Activated T-helper 1 cell treated with Interleukin-2 at 50 U/mL for 16 hours (primary cell): ENCODE measurements around the gene CD52.
A peak's percentile ranks its signal among the peaks of the same experiment; 100 is the strongest.

Experiments
- DNase-seq: peaks from one replicate; pipeline ENCODE4 v3.0.0-alpha.2; 2020; ENCODE audit warnings: low read depth

Gene CD52, protein sequence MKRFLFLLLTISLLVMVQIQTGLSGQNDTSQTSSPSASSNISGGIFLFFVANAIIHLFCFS

DNA sequence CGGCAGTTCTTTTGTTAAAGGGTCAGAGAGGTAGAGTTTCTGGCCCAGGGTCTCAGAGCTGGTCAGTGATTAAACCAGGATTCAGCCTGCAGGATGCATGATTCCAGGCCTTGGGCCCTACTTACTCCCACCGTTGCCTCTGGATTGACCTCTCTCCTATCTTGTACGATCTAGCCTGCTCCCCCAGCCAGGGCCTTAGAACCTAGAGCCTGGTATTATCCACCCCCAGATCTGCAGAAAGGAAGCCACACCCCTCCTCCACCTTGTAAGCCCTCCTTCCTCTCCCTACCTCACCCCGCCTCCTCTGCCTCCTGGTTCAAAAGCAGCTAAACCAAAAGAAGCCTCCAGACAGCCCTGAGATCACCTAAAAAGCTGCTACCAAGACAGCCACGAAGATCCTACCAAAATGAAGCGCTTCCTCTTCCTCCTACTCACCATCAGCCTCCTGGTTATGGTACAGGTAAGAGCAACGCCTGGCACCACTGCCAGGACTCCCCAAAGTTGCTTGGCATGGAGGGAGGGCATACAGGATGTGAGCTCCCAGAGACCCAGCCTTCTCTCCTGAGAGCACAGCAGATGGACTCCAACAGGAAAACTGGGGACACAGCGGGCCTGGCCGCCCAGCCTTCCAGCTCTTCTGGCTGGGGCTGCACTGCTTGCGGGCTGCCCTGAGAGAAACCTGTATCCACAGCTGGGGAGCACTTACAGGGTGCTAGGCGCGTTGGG is at the start of gene CD52:
TSS of gene CD52 (plus strand) at position 347 of the 726 bp plus-strand sequence. CDS start at position 407, 60 bp downstream.
- peak; percentile 65 for DNase-seq

DNA sequence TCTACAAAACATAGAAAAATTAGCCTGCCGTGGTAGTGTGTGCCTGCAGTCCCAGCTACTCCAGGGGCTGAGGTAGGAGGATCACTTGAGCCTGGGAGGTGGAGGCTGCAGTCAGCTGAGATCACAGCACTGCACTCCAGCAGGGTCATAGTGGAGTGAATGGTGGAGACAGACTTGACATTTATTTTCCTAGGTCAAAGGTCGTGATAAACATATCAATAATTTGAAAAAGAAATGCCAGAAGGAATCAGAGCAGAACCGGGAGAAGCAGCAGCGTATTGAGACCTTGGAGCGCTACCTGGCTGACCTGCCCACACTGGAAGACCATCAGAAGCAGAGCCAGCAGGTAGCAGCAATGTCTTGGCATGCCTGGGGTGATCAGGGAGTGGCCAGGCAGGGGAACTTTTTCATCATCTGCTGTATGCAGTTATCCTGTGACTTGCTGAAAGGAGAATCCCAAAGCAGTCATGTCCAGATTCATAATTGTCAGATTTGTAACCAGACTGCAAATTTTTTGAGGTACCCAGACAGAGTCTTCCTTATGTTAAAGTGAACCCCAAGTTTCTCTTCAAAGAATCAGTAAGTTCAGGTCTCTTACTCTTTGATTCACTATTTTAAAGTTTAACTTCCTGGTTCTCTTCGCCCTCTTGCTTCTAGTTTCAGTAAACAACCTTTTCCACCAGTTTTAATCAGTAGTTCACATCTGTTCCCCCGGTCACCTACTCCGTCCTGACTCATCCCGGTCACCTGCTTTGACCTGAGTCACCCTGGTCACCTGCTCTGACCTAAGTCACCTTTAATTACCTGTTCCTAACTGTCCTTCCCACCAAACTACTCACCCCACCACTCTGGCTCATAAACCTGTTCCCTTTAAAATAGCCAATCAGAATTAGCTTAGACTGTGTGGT is 49.2 kb upstream of the CD52 start:
- no peak for DNase-seq

DNA sequence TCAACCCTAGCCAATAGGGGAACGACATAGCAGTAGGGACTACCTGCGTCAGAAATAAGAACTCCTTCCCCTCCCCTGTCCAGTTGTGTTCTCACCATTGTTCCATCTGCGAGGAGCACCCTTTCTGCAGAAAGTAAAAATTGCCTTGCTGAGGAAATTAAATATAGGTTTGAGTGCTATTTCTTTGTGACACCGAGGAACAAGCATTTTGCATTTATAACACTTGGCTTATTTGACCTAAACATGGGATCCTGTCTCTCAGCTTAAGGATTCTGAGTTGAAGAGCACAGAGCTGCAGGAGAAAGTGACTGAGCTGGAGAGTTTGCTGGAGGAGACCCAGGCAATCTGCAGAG is 48.6 kb upstream of the CD52 start:
- no peak for DNase-seq

DNA sequence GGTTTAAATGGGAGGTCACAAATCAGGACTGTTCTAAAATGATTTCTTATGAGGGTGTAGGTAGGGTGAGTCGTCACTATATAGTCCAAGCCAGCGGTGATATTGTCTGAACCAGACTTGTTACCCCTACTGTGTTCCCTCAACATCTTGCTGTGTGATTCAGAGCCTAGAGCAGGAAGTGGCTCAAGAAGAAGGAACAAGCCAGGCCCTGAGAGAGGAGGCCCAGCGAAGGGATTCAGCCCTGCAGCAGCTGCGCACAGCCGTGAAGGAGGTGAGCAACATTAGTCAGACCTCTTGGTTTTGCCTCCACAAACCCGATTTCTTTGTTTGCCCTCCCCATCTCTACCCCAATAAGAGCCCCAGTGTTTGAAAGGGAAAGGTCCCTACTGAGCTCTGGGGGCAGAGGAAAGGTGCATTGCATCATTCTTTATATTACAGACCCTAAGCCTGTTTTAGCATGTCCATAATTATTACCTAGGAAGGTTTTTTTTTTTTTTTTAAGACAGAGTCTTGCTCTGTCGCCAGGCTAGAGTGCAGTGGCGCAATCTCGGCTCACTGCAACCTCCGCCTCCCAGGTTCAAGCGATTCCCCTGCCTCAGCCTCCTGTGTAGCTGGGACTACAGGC is 42.8 kb upstream of the CD52 start:
- DNase-seq: no peak

DNA sequence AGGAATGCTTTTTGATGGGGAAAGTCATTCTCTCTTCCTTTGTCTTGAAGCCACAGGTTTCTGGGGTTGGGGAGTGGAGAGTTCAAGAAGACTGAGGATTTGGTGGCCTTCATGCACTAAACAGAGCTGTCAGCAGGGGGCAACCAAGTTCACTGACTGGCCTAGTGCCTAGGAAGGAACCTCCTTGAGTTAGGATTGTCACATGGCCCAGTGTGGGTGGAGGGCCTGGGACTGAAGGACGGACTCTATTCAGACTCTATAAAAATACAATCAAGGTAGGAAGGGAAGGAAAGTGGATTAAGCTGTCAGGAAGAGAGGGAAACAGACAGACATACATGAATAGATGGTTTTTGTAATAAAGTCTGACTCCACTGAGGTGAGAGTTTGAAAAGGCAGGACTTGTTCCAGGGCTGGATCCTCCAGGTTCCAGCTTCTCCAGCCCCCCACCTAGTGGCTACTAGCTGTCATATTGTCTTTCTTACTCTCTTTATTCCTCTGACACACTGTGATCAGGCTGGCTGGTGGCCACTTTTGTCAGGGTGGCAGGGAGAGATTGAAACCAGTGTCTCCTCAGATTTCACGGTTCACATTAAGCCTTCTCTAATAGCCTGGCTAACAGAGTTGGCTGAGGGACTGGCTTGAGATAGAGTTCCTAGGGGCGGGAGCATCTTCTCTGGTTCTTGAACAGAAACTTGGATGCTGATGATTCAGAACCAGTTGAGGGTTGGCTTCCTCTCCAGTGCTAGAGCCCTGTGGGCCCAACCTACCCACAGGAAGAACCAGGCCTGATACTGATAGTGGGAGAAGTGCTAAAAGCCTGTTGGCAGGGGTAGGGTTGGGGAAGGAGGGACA is 42.0 kb upstream of the CD52 start:
- peak; percentile 60 for DNase-seq

DNA sequence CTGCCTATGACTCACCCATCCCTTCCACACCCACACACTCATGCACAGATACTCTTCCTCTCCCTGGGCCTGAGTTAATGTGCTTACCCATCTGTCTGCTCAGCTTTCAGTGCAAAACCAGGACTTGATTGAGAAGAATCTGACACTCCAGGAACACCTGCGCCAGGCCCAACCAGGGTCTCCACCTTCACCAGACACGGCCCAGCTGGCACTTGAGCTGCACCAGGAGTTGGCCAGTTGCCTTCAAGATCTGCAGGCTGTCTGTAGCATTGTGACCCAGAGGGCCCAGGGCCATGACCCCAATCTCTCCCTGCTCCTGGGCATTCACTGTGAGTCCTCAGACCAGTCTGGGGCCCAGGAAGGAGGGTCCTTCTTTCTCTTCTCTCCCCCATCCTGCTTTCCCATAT is 41.3 kb upstream of the CD52 start:
- no peak for DNase-seq

DNA sequence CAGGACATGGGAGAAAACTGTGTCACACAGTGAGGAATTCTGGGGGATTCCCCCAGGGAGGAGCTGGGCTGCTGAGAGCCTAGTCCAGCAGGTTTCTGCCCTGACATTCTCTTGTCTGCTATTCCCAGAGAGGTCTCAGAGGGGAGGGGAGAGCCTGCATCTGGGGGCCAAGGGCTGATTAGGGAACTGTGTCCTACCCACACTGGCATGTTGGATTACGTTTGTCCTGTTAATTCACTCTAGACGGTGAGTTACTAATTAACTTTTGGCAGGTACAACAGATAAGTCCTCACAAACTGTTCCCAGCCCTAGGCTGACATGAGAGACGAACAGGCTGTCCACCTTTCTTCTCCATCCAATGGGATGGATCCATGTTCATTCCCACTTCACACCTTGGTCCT is 40.5 kb upstream of the CD52 start:
- no peak for DNase-seq

DNA sequence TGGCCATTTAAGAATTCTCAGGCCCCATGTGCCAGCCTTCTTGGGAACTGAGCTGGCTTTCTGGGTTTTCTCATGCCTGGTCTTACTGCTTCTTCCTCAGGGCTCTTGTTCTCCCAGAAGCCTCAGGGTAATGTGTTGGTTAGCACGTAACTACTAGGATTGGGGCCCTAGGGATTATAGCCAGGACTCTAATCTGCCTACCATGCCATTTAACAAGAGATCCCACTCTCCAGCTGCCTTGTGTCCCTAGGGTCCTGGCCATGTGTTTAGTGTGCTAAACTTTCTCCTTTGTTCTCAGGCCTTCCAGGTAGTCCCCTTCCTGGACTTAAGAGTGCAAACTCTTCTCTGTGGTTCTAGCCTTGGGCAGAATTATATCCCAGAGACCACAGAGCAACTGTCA is 40.0 kb upstream of the CD52 start:
- no peak for DNase-seq

DNA sequence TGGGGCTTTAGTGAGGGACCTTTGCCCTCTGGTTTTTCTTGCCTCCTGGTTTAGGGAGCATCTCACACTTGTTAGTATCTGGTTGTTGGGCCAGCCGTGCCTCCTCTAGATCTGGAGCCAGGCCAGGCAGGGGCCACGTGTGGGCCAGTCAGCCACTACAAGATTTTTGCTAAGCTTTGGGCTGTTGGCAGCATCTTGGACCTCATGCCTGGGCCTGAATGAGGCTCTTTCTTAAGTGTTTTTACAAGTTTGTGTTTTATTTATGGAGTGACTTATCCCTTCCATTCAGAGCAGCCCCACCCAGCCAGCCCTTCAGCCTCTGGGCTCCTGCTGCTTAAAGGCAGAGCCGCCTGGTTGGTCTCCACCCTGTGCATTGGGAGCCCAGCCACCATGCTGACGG is 39.5 kb upstream of the CD52 start:
- no peak for DNase-seq

DNA sequence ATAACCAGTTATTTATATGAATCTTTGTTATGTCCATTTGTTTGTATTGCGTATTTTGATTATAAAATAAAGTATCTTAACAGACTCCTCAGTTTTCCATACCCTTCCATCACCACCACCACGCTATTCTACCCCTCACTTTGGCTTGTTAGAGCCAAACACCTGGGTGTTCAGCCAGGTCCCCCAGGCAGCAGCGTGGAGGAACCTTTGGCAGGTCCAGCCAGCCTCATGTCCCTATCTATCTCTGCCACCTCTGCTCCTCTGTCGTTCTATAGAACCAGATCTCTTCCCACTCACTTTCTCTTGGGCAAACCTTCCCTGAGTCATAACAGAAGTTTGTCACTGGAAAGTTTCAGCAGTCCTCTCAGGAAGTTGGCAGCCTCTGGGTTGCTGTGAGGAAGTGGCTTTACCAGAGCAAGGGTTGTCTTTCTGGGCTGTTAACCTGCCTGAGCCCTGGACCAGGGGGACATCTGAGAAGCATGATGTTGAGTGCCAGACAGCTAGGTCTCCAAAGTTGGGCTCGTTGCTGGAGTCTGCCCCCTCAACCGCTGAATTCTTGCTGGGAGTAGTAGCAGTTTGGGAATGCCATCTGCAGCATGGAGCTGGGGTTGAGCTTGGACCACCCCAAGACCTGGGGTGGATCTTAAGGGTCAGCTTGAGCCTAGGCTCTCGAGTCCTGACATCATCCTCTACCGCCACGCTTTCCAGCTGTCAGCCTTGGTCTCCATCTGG is 38.9 kb upstream of the CD52 start:
- DNase-seq: no peak

DNA sequence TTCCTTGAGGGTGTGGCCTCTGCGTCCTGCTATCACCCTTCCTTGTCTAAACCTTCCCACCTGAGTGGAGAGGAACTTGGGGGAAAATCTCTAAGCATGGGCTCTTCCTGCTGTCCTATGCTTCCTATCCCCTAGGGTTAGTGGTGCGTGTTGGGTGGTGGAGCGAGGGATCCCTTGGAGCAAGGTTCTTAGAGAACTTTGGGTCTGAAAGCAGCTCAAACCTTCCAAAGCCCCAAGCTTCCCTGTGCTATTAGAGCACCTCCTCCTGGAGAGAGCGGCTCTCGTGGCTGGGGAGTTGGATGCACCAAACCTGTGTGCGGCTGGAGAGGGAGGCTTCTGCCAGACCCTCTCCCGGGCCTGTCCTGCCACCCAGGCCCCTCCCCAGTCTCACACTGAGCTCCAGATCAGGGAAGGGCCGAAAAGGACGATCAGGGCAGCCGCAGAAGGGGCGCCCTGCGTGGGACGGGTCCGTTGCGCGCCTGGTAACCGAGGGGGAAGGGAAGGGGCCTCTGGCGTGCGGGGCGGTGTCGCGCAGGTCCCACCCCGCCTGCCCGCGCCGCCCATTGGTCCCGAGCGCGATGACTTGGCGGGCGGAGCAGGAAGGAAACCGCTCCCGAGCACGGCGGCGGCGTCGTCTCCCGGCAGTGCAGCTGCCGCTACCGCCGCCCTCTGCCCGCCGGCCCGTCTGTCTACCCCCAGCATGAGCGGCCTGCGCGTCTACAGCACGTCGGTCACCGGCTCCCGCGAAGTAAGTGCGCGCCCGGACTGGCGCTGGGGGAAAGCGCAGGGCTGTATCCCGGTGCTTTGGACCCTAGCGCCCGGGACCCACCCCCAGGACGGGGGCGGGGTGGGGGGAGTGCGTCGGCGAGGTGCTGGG is 38.1 kb upstream of the CD52 start, which contains the start of gene SH3BGRL3:
TSS of gene SH3BGRL3 (plus strand) at position 631 of the 877 bp plus-strand sequence. CDS start at position 701, 70 bp downstream.
- peak; percentile 83 for DNase-seq

DNA sequence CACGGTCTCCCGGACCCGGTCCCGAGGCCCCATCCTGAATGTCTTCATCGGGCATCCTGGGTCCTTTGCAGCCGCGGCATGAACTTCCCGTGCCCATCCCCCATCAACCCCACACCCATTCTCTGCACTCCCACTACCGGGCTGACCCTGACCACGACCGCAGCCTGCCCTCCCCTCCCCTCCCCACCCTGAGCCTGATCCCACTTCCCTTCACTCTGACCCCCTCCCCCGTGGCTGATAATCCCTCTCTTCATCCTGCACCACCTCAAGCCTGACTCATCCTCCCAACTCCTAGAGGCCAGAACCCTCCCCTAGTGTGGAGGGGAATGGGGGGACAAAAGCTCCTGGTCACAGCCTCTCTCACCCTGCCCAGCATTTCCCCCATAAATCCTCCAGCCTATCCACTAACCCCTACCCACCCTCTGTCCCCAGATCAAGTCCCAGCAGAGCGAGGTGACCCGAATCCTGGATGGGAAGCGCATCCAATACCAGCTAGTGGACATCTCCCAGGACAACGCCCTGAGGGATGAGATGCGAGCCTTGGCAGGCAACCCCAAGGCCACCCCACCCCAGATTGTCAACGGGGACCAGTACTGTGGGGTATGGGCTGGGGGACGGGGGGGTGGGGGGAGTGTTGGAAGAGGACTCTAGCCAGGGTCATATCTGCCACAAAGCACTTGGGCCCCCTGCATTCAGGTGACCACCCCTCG is 37.3 kb upstream of the CD52 start:
- no peak for DNase-seq

DNA sequence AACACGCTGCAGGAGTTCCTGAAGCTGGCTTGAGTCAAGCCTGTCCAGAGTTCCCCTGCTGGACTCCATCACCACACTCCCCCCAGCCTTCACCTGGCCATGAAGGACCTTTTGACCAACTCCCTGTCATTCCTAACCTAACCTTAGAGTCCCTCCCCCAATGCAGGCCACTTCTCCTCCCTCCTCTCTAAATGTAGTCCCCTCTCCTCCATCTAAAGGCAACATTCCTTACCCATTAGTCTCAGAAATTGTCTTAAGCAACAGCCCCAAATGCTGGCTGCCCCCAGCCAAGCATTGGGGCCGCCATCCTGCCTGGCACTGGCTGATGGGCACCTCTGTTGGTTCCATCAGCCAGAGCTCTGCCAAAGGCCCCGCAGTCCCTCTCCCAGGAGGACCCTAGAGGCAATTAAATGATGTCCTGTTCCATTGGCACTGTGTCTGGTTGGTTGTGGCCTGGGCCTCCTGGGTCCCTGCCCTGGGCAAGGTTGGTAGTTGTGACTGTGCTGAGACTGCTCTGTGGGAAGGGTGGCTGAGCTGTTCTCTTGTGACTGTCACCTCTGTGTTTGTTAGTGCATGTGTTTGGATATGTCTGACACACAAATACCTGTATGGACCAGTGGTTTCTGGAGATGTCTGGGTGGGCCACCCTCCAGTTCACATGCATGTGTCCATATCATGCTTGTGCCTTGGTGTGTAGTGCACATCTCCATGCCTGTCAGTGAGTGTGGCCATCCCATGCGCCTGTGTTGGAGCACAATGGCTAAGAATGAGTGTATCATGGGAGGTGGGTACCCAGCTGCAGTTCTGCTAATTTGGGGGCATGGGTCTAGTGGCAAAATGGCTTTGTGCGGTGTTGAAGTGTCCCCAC is 36.4 kb upstream of the CD52 start:
- no peak for DNase-seq

DNA sequence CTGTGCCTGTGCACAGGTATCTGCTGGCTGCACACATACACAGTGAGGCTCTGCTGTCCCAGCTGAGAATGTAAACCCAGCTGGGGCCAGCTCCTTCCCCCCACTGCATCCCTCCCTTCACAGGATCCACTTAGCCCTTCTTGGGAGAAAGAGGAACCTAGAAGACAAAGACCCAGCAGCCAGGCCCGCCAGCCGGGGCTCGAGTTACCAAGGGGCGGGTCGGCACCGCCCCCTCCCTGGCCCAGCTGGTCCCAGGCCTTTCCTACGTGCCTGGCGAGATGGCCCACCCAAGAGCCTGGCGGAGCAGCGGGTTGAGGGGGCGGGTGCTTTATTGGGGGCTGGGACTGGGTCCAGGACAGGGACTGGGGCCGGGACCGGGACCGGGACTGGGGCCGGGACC is 35.8 kb upstream of the CD52 start:
- no peak for DNase-seq

DNA sequence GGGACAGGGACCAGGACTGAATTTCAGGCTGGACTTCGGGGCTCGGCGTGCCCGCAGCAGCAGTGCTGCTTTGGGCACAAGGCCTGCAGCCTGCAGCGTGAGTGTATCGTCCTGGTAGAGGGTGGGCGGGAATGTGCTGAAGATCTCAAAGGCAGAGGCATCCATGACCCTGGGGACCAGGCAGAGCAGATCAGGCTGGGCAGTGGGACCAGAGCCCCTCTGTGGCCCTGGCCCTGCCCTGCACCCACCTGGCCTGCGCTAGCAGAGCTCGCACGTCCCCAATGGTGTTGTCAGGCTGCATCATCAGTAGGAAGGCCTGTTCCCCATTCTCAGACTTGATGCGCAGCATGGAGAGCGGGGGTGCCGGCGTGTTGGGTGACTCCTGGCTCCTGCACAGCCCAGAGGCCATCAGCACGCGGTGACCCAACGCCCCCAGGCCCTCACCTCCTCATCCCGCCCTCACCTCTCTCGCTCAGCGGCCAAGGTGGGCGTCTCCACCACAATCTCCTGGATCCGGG is 35.3 kb upstream of the CD52 start:
- no peak for DNase-seq

DNA sequence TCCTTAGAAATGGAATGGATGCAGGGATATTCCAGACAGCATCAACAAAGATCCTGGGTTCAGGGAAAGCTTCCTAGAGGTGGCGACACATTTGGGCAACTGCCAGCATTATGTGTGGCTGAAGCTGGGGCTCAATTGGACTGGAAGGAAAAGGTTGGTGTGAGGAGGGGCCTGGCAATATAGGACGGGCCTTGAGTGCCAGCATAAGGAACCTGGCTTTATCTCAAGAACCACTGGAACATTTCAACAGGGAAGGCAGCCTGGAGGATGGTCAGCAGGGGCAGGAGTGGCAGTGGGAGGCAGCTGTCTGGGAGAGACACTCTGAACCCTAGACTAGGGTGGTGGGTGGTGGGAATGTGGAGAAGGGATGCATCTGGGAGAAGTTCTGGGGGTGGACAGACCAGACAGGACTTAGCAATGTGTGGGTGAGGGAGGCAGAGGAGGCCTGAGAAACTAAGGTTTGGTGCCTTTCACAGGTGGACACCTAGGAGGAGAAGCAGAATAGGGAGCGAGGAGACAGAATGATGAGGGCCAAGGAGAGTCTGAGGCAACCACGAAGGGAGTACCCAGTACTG is 34.4 kb upstream of the CD52 start:
- no peak for DNase-seq

DNA sequence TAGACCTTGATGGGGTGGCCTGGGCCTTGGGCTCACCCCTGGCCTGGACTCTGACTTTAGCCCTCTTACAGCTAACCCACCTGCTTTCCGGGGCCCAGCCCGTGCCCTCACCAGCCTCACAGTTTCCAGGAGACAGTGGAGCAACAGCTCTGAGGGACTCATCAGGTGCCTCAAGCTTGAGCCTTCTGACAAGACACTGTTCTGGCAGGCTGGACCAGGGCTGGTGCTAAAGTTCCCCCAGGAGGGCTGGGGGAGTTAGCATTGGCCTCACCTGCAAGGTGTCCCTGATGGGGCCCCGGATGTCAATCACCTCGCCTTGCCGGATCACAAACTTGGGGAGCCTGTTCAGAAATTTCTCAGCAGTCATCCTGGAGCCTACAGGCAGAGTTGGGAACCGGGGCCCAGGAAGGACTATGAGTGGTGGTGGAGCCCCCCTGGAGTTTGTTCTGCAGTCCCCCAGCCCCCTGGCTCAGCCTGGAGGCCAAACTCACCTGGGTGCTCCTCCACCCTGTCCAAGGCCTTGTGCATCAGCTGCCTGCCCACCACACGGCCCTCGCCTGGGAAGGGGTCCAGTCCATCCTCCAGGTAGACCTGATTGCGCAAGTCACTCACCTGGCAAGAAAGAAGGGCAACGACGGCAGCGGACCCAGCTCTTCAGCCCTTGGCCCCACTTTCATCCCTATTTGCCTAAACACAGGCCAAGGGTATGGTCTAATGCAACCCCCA is 33.7 kb upstream of the CD52 start:
- no peak for DNase-seq
